Measurements from ENCODE around the gene FSD1L. TPM values are rescaled to one million over a fixed set of nuclear protein-coding genes. Genes with fewer than 3 reads are reported as not detected.

The FSD1L gene
- total RNA-seq, 6 donors from 2014 or later = 4.1 to 14.7 (median 5.8) TPM

DNA sequence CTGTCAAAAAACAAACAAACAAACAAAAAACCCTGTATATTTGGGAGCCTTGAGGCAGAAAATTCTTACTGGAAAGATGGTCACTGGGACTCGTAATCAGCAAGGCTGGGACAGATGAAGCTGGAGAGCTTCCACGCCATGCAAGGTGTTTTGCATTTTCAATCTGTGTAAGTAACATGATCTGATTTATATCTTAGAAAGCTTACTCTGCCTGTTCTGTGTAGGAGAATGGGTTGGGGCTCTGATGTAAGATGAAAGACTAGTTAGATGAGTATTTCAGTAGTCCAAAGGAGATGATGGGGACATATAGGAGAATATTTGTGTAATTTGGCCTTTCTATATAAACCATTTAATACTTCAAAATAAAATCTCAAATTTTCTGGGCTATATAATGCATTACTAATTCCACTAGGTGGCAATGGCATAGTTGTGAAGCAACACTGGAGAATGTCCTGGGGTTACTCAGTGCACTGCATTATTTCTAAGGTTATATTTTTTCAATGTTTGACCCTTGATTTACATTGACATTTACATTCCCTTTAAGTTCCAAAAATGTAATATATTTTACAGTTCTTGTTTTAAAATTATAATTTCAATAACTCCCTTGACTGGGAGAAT lies 21.9 kb upstream of the FSD1L start:
- no peak for TF ChIP-seq POLR2A (IDR thresholded peaks at IDR 0.05)
- TF ChIP-seq, protein P1, sequence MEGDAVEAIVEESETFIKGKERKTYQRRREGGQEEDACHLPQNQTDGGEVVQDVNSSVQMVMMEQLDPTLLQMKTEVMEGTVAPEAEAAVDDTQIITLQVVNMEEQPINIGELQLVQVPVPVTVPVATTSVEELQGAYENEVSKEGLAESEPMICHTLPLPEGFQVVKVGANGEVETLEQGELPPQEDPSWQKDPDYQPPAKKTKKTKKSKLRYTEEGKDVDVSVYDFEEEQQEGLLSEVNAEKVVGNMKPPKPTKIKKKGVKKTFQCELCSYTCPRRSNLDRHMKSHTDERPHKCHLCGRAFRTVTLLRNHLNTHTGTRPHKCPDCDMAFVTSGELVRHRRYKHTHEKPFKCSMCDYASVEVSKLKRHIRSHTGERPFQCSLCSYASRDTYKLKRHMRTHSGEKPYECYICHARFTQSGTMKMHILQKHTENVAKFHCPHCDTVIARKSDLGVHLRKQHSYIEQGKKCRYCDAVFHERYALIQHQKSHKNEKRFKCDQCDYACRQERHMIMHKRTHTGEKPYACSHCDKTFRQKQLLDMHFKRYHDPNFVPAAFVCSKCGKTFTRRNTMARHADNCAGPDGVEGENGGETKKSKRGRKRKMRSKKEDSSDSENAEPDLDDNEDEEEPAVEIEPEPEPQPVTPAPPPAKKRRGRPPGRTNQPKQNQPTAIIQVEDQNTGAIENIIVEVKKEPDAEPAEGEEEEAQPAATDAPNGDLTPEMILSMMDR (IDR thresholded peaks at IDR 0.05) = peak in 2 of 6 experiments; percentile 15 to 28
- H3K27ac ChIP-seq = no peak overlapping the region
- no peak for DNase-seq
- ATAC-seq (ENCODE audit: low FRiP score in 2 of 2) = peak in 1 of 2 donors; percentile 48
- H3K4me3 ChIP-seq = no peak overlapping the region
- no peaks in the 10 kb centered on the region for H3K4me1 ChIP-seq
- no peaks in the 10 kb centered on the region for H3K27me3 ChIP-seq
- WGBS, 2 donors = 89 to 90% methylated on average over 2 of the region's 2 CpGs
- no peaks in the 10 kb centered on the region for H3K36me3 ChIP-seq
- H3K9me3 ChIP-seq = no peaks in the 10 kb centered on the region

DNA sequence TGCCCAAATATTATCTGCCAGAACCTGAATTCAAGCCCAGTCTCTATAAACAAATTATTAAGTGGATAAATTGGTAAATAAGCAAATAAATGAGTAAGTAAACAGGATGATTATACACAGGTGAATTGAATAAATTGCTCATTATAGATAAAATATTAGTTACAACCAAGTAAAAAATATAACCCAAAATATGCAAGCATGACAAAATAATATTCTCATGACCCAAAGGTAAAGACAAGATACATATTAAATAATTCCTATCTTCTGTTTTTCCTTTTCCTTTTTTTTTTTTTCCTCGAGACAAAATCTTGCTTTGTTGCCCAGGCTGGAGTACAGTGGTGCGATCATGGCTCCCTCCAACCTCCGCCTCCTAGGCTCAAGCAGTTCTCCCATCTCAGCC lies 21.2 kb upstream of the FSD1L start:
- WGBS, 2 donors = 91 to 93% methylated on average over 3 of the region's 3 CpGs
- ATAC-seq (ENCODE audit: low FRiP score in 2 of 2) (no peak), DNase-seq (no peak)
- TF ChIP-seq POLR2AphosphoS5 (IDR thresholded peaks at IDR 0.05) (no peak), POLR2A (IDR thresholded peaks at IDR 0.05) (no peak), EP300 (IDR thresholded peaks at IDR 0.05) (no peak)
- TF ChIP-seq, protein P1 (IDR thresholded peaks at IDR 0.05) = no peak
- no peak overlapping the region for H3K4me3 ChIP-seq
- no peaks in the 10 kb centered on the region for H3K27me3 ChIP-seq
- H3K9me3 ChIP-seq = no peaks in the 10 kb centered on the region
- H3K36me3 ChIP-seq = no peaks in the 10 kb centered on the region
- H3K4me1 ChIP-seq = no peaks in the 10 kb centered on the region
- H3K27ac ChIP-seq = no peak overlapping the region

DNA sequence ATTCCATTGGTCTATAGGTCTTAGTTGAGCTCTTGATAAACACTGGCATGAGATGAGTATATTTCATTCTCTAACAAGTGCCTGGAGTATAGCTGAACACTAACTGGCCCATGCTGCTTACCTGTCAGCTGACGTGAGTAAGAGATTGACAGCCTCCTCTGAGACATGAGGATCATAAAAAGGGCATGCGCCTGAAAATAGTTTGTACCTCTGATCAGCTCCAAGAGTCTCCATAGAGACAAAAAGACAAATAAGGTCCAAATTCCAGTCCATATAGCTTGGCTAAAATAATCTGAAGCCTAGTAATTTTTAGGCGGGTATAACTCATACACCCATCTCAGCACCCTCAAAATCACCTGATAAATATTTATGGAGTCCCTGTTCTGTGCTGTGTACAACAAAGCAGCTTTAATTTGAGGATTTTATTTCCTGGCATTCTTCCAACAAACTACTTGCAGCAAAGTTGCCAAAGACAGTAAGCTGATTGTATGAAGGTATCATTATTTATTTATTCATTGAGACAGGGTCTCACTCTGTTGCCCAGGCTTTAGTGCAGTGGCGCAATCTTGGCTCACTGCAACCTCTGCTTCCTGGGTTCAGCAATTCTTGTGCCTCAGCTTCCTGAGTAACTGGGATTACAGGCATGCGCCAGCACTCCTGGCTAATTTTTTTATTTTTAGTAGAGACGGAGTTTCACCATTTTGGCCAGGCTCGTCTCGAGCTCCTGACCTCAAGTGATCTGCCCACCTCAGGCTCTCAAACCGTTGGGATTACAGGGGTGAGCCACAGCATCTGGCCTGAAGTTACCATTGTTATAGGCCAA lies 16.2 kb upstream of the FSD1L start:
- ATAC-seq (ENCODE audit: low FRiP score in 2 of 2) (no peak), DNase-seq (no peak)
- no peaks in the 10 kb centered on the region for H3K27me3 ChIP-seq
- H3K36me3 ChIP-seq = no peaks in the 10 kb centered on the region
- WGBS, 2 donors = 72 to 84% methylated on average over 9 of the region's 9 CpGs
- H3K4me1 ChIP-seq = no peaks in the 10 kb centered on the region
- H3K4me3 ChIP-seq = no peak overlapping the region
- H3K9me3 ChIP-seq = no peaks in the 10 kb centered on the region
- TF ChIP-seq, protein P1 (IDR thresholded peaks at IDR 0.05) = no peak
- TF ChIP-seq POLR2AphosphoS5 (IDR thresholded peaks at IDR 0.05) (no peak), POLR2A (IDR thresholded peaks at IDR 0.05) (no peak)
- no peak overlapping the region for H3K27ac ChIP-seq

DNA sequence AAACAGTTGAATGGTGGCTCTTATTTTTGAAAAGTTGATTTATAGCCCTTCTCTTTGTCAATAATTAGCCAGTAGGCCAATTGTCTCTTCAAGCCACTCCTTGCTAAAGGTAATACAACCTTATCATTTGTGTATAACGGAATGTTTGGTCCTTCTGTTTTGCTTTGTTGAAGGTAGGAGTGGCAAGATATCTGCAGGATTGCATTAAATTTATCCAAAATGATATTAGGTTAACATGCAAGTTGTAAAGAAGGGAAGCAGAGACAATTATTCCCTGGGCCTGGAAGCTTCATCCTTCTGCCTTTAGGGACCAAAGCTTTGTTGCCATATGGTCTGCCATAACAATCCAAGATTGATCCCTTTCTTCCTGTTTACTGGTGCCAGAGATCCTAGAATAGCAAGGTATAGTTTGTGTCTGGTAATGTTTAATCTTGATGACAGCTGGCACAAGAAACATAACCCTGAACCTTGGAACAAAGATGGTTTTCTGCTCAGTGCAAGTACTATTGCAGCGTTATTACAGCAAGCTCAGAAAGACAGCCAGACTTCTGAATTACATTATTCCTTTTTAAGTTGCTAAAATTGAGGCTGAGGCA lies 15.5 kb upstream of the FSD1L start:
- H3K36me3 ChIP-seq = no peaks in the 10 kb centered on the region
- H3K27me3 ChIP-seq = no peaks in the 10 kb centered on the region
- DNase-seq (no peak), ATAC-seq (ENCODE audit: low FRiP score in 2 of 2) (no peak)
- TF ChIP-seq POLR2AphosphoS5 (IDR thresholded peaks at IDR 0.05) = no peak
- TF ChIP-seq, protein P1 (IDR thresholded peaks at IDR 0.05) = no peak
- no peak for TF ChIP-seq EP300 (IDR thresholded peaks at IDR 0.05)
- no peak for TF ChIP-seq POLR2A (IDR thresholded peaks at IDR 0.05)
- WGBS, 2 donors = 76 to 82% methylated on average over 2 of the region's 2 CpGs
- no peaks in the 10 kb centered on the region for H3K4me1 ChIP-seq
- no peaks in the 10 kb centered on the region for H3K9me3 ChIP-seq
- H3K4me3 ChIP-seq = no peak overlapping the region
- H3K27ac ChIP-seq = no peak overlapping the region
